Activated B cell treated with CpG ODN at 0.5 μM for 24 hours (primary cell): ENCODE measurements around the gene FCN1. TPM values are rescaled to one million over a fixed set of nuclear protein-coding genes. Genes with fewer than 3 reads are reported as not detected.

Source experiments
- ATAC-seq: fragments of 200-7000 bp; cut with Tn5 transposase; one replicate; pipeline ENCODE4 v1.10.0; 2021; ENCODE audit warnings: low read depth, mild to moderate bottlenecking, moderate library complexity
- CTCF ChIA-PET: fragments of 350-600 bp; sonication (Branson Sonifier 250); formaldehyde crosslinking; loops from one replicate; lab custom pipeline; 2021; ENCODE audit warnings: antibody characterized with exemption; lab: Charles Lee
- POLR2A ChIA-PET: fragments of 350-600 bp; sonication (Branson Sonifier 250); formaldehyde crosslinking; loops from one replicate; lab custom pipeline; 2021; ENCODE audit warnings: antibody characterized with exemption; lab: Charles Lee
- DNase-seq: peaks from one replicate; pipeline ENCODE4 v3.0.0; 2022
- H3K27ac Mint-ChIP-seq: one replicate; pipeline ENCODE4 v1.8.0; 2020; ENCODE audit warnings: mixed read lengths
- H3K27me3 Mint-ChIP-seq: one replicate; pipeline ENCODE4 v1.8.0; 2021; ENCODE audit warnings: mixed read lengths
- H3K36me3 Mint-ChIP-seq: one replicate; pipeline ENCODE4 v1.8.0; 2021; ENCODE audit warnings: low read depth, mixed read lengths
- H3K4me1 Mint-ChIP-seq: one replicate; pipeline ENCODE4 v1.8.0; 2021; ENCODE audit warnings: mixed read lengths
- H3K4me3 Mint-ChIP-seq: one replicate; pipeline ENCODE4 v1.8.0; 2020; ENCODE audit warnings: mild to moderate bottlenecking, mixed read lengths
- H3K9me3 Mint-ChIP-seq: one replicate; pipeline ENCODE4 v1.8.0; 2020; ENCODE audit warnings: mixed read lengths
- CTCF ChIP-seq: fragments of 200-600 bp; IDR thresholded peaks from one replicate; pipeline ENCODE4 v1.8.0; 2022; ENCODE audit warnings: antibody characterized with exemption, mild to moderate bottlenecking
- intact Hi-C: fragments of 100-400 bp; cut with micrococcal nuclease; formaldehyde crosslinking; loops from one replicate; pipeline ENCODE4 v1.15.1; 2024
- total RNA-seq: library from RNA; stranded (reverse); gene quantifications from 2 replicates; pipeline ENCODE4 v1.2.3, GENCODE V29; 2022

FCN1 gene
- total RNA-seq, 1 donor from 2014 or later: 0.44 TPM

GRCh38 chr9:134868751-134869553, 48.8 kb downstream of the FCN1 start:
- ChIA-PET POLR2A (no interaction called here), CTCF (no interaction called here)
- Mint-ChIP-seq H3K9me3 (peaks cover 7% of the 10 kb centered on the region), H3K4me1 (peaks cover 19% of the 10 kb centered on the region), H3K36me3 (no peaks in the 10 kb centered on the region), H3K27ac (no peak overlapping the region), H3K4me3 (no peak overlapping the region), H3K27me3 (peaks cover 6% of the 10 kb centered on the region)
- no peak for TF ChIP-seq CTCF
- no peak for DNase-seq
- ATAC-seq: no peak
- intact Hi-C loops: no loop called here

- ATAC-seq: no peak
- H3K27ac Mint-ChIP-seq: no peak overlapping the region
- ChIA-PET POLR2A (no interaction called here), CTCF (no interaction called here)
- no peak for TF ChIP-seq CTCF
- H3K9me3 Mint-ChIP-seq: peaks cover 7% of the 10 kb centered on the region
- intact Hi-C loops: no loop called here
- H3K4me1 Mint-ChIP-seq: peaks cover 19% of the 10 kb centered on the region
- no peak for DNase-seq
- H3K27me3 Mint-ChIP-seq: peaks cover 6% of the 10 kb centered on the region
- no peaks in the 10 kb centered on the region for H3K36me3 Mint-ChIP-seq
- H3K4me3 Mint-ChIP-seq: no peak overlapping the region
Measured at GRCh38 chr9:134867917-134868750, 49.6 kb downstream of the FCN1 start.

- no peak for ATAC-seq
- H3K36me3 Mint-ChIP-seq: no peaks in the 10 kb centered on the region
- TF ChIP-seq CTCF: no peak
Measured at GRCh38 chr9:134864821-134865190, 52.9 kb downstream of the FCN1 start.

GRCh38 chr9:134863941-134864820, 53.5 kb downstream of the FCN1 start:
- H3K4me1 Mint-ChIP-seq: peaks cover 7% of the 10 kb centered on the region
- H3K4me3 Mint-ChIP-seq: no peak overlapping the region
- intact Hi-C loops: no loop called here
- H3K27ac Mint-ChIP-seq: no peak overlapping the region
- ATAC-seq (no peak), DNase-seq (no peak)
- ChIA-PET CTCF (no interaction called here), POLR2A (no interaction called here)
- TF ChIP-seq CTCF: no peak
- H3K9me3 Mint-ChIP-seq: peaks cover 3% of the 10 kb centered on the region
- peaks cover 4% of the 10 kb centered on the region for H3K27me3 Mint-ChIP-seq
- H3K36me3 Mint-ChIP-seq: no peaks in the 10 kb centered on the region

More at GRCh38 chr9:134864821-134865190, 52.9 kb downstream of the FCN1 start:
- Mint-ChIP-seq H3K9me3 (peaks cover 3% of the 10 kb centered on the region), H3K4me3 (no peak overlapping the region), H3K27ac (no peak overlapping the region), H3K27me3 (peaks cover 6% of the 10 kb centered on the region), H3K4me1 (peaks cover 12% of the 10 kb centered on the region)
- intact Hi-C loops: no loop called here
- no peak for DNase-seq
- CTCF ChIA-PET: no interaction called here
- POLR2A ChIA-PET: no interaction called here
